T-helper 17 cell (primary cell): ENCODE measurements around the gene DBH. TPM values are rescaled to one million over a fixed set of nuclear protein-coding genes. Genes with fewer than 3 reads are reported as not detected.
"Not testable (repeated sequence)": the region's sequence is repeated elsewhere in the genome, so short reads cannot be mapped to it uniquely, and the experiment has no call there.

Experiments used
- ATAC-seq: fragments of 150-1000 bp; cut with Tn5 transposase; 2 replicates; pipeline ENCODE4 v1.10.0; 2021; ENCODE audit warnings: mild to moderate bottlenecking, moderate library complexity
- DNase-seq, 3 donors: peaks; one replicate each; pipeline versions ENCODE4 v3.0.0 to v3.0.0-alpha.2; 2020 to 2021
- H3K9me3 ChIP-seq: one replicate; pipeline ENCODE4 v1.7.0; 2013; ENCODE audit warnings: low read length, mild to moderate bottlenecking; ENCODE audit not compliant: control insufficient read depth, poor library complexity, severe bottlenecking
- H3K27ac Mint-ChIP-seq: one replicate; pipeline ENCODE4 v1.8.0; 2022; ENCODE audit warnings: mild to moderate bottlenecking, moderate library complexity, mixed read lengths
- H3K27me3 Mint-ChIP-seq: one replicate; pipeline ENCODE4 v1.8.0; 2022; ENCODE audit warnings: mixed read lengths
- H3K36me3 Mint-ChIP-seq: one replicate; pipeline ENCODE4 v1.8.0; 2022; ENCODE audit warnings: low read depth, mixed read lengths
- H3K4me1 Mint-ChIP-seq: one replicate; pipeline ENCODE4 v1.8.0; 2022; ENCODE audit warnings: mild to moderate bottlenecking, mixed read lengths
- H3K4me3 Mint-ChIP-seq: one replicate; pipeline ENCODE4 v1.8.0; 2022; ENCODE audit warnings: mild to moderate bottlenecking, moderate library complexity, mixed read lengths
- total RNA-seq, 4 donors: library from RNA in 2 of 4; stranded (reverse) in 2 of 4; gene quantifications; one replicate each; pipeline ENCODE4 v1.2.3 and lab custom pipeline; 2022 to 2026

The DBH gene
- total RNA-seq, 2 donors from 2014 or later: 0.18 TPM; not detected in 1

GRCh38 chr9:133673258-133673655 is 37.1 kb downstream of the DBH start:
- no peak for DNase-seq
- ATAC-seq: no peak
- H3K36me3 Mint-ChIP-seq: no peaks in the 10 kb centered on the region
- H3K27ac Mint-ChIP-seq: peak overlapping the region; percentile 97
- H3K4me1 Mint-ChIP-seq: peaks cover 24% of the 10 kb centered on the region
- H3K27me3 Mint-ChIP-seq: no peaks in the 10 kb centered on the region
- no peak overlapping the region for H3K4me3 Mint-ChIP-seq
- no peaks in the 10 kb centered on the region for H3K9me3 ChIP-seq

GRCh38 chr9:133674091-133674490 is 37.9 kb downstream of the DBH start:
- Mint-ChIP-seq H3K4me1 (peaks cover 25% of the 10 kb centered on the region), H3K36me3 (no peaks in the 10 kb centered on the region), H3K27me3 (no peaks in the 10 kb centered on the region), H3K4me3 (no peak overlapping the region), H3K27ac (peak overlapping the region; percentile 97)
- DNase-seq (no peak), ATAC-seq (no peak)
- no peaks in the 10 kb centered on the region for H3K9me3 ChIP-seq

- ATAC-seq, H3K9me3 ChIP-seq, H3K27me3 Mint-ChIP-seq, H3K36me3 Mint-ChIP-seq, DNase-seq, H3K4me3 Mint-ChIP-seq: not testable (repeated sequence)
- Mint-ChIP-seq H3K4me1 (peaks cover 25% of the 10 kb centered on the region), H3K27ac (peak overlapping the region; percentile 97)
Observed at GRCh38 chr9:133675796-133676195, 39.6 kb downstream of the DBH start.

- no peaks in the 10 kb centered on the region for H3K27me3 Mint-ChIP-seq
- H3K9me3 ChIP-seq: no peaks in the 10 kb centered on the region
- ATAC-seq (no peak), DNase-seq (no peak)
- peak overlapping the region; percentile 97 for H3K27ac Mint-ChIP-seq
- peak overlapping the region; percentile 49 for H3K4me3 Mint-ChIP-seq
- peaks cover 25% of the 10 kb centered on the region for H3K4me1 Mint-ChIP-seq
- no peaks in the 10 kb centered on the region for H3K36me3 Mint-ChIP-seq
Observed at GRCh38 chr9:133676450-133676849, 40.3 kb downstream of the DBH start.

- peak; percentile 98 for ATAC-seq
- Mint-ChIP-seq H3K27me3 (no peaks in the 10 kb centered on the region), H3K27ac (peak overlapping the region; percentile 97), H3K4me1 (peaks cover 25% of the 10 kb centered on the region), H3K36me3 (no peaks in the 10 kb centered on the region), H3K4me3 (peak overlapping the region; percentile 70)
- DNase-seq: peak in 2 of 3 donors; percentile 48 to 49
- H3K9me3 ChIP-seq: no peaks in the 10 kb centered on the region
Observed at GRCh38 chr9:133677126-133678010, 41.2 kb downstream of the DBH start.

- Mint-ChIP-seq H3K27ac (peak overlapping the region; percentile 97), H3K4me1 (peaks cover 34% of the 10 kb centered on the region), H3K27me3 (no peaks in the 10 kb centered on the region), H3K36me3 (no peaks in the 10 kb centered on the region), H3K4me3 (peak overlapping the region; percentile 57)
- no peaks in the 10 kb centered on the region for H3K9me3 ChIP-seq
- ATAC-seq: no peak
- DNase-seq: no peak
Observed at GRCh38 chr9:133679056-133679455, 42.9 kb downstream of the DBH start.

GRCh38 chr9:133679466-133680061 is 43.4 kb downstream of the DBH start:
- Mint-ChIP-seq H3K4me1 (peaks cover 36% of the 10 kb centered on the region), H3K4me3 (no peak overlapping the region), H3K36me3 (no peaks in the 10 kb centered on the region), H3K27me3 (no peaks in the 10 kb centered on the region), H3K27ac (peak overlapping the region; percentile 97)
- ATAC-seq (no peak), DNase-seq (no peak)
- no peaks in the 10 kb centered on the region for H3K9me3 ChIP-seq

- Mint-ChIP-seq H3K27ac (peak overlapping the region; percentile 97), H3K4me1 (peaks cover 34% of the 10 kb centered on the region), H3K4me3 (no peak overlapping the region), H3K27me3 (no peaks in the 10 kb centered on the region), H3K36me3 (no peaks in the 10 kb centered on the region)
- DNase-seq: no peak
- no peaks in the 10 kb centered on the region for H3K9me3 ChIP-seq
- ATAC-seq: no peak
Observed at GRCh38 chr9:133680250-133680975, 44.2 kb downstream of the DBH start.

- Mint-ChIP-seq H3K27me3 (no peaks in the 10 kb centered on the region), H3K36me3 (no peaks in the 10 kb centered on the region), H3K4me1 (peaks cover 28% of the 10 kb centered on the region), H3K4me3 (no peak overlapping the region), H3K27ac (peak overlapping the region; percentile 97)
- H3K9me3 ChIP-seq: no peaks in the 10 kb centered on the region
- no peak for ATAC-seq
- no peak for DNase-seq
Observed at GRCh38 chr9:133680976-133681657, 45.0 kb downstream of the DBH start.

GRCh38 chr9:133681658-133682306 is 45.6 kb downstream of the DBH start:
- H3K4me3 Mint-ChIP-seq: no peak overlapping the region
- no peaks in the 10 kb centered on the region for H3K36me3 Mint-ChIP-seq

GRCh38 chr9:133682818-133683585 is 46.8 kb downstream of the DBH start:
- DNase-seq (no peak), ATAC-seq (no peak)
- H3K4me1 Mint-ChIP-seq: peaks cover 13% of the 10 kb centered on the region
- no peaks in the 10 kb centered on the region for H3K36me3 Mint-ChIP-seq
- H3K27ac Mint-ChIP-seq: peak overlapping the region; percentile 97
- H3K4me3 Mint-ChIP-seq: peak overlapping the region; percentile 81
- H3K27me3 Mint-ChIP-seq: no peaks in the 10 kb centered on the region
- H3K9me3 ChIP-seq: no peaks in the 10 kb centered on the region

More at GRCh38 chr9:133681658-133682306, 45.6 kb downstream of the DBH start:
- Mint-ChIP-seq H3K27ac (peak overlapping the region; percentile 97), H3K4me1 (peaks cover 22% of the 10 kb centered on the region), H3K27me3 (no peaks in the 10 kb centered on the region)
- H3K9me3 ChIP-seq: no peaks in the 10 kb centered on the region
- no peak for ATAC-seq
- no peak for DNase-seq

GRCh38 chr9:133683586-133684120 is 47.5 kb downstream of the DBH start:
- Mint-ChIP-seq H3K4me1 (peaks cover 13% of the 10 kb centered on the region), H3K27ac (peak overlapping the region; percentile 97), H3K4me3 (peak overlapping the region; percentile 81), H3K36me3 (no peaks in the 10 kb centered on the region), H3K27me3 (no peaks in the 10 kb centered on the region)
- H3K9me3 ChIP-seq: no peaks in the 10 kb centered on the region
- DNase-seq (peak; percentile 26 to 68 (median 61)), ATAC-seq (peak; percentile 91)
